ENCODE measurements around the gene PJA1. TPM values are rescaled to one million over a fixed set of nuclear protein-coding genes. Genes with fewer than 3 reads are reported as not detected.
A peak's percentile ranks its signal among the peaks of the same experiment; 100 is the strongest.

The PJA1 gene, protein sequence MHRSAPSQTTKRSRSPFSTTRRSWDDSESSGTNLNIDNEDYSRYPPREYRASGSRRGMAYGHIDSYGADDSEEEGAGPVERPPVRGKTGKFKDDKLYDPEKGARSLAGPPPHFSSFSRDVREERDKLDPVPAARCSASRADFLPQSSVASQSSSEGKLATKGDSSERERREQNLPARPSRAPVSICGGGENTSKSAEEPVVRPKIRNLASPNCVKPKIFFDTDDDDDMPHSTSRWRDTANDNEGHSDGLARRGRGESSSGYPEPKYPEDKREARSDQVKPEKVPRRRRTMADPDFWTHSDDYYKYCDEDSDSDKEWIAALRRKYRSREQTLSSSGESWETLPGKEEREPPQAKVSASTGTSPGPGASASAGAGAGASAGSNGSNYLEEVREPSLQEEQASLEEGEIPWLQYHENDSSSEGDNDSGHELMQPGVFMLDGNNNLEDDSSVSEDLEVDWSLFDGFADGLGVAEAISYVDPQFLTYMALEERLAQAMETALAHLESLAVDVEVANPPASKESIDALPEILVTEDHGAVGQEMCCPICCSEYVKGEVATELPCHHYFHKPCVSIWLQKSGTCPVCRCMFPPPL
- 10.6 TPM for total RNA-seq

DNA sequence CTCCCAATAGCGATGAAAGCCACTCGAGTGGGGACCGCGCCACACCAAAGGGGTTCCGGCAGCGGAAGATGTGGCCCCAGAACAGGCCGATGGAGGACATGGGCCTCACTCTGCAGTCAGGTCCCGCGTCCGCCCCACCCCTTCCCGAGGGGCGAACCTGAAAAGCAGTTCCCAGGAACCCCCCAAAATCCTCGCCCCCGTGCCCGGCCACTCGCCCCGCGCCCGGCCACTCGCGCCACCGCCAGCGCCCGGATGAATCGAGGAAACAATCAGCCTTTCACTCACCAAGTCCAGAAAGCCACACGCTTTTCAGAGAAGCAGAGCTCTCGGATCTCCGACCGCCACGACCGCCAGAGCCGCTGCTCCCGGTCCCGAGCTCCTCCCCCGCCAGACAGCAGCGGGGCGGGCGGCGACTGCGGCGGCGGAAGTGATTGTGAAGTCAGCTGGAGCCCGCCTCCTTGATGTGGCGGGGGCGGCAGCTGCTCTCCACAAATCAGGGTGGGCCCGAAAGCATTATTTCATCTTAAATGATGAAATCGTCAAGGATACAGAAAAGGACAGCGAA is at the start of gene PJA1:
PJA1 (minus strand) TSS at position 367 of the 565 bp plus-strand sequence. CDS start 2,380 bp downstream, outside the sequence.
- ATAC-seq = peak; percentile 74

DNA sequence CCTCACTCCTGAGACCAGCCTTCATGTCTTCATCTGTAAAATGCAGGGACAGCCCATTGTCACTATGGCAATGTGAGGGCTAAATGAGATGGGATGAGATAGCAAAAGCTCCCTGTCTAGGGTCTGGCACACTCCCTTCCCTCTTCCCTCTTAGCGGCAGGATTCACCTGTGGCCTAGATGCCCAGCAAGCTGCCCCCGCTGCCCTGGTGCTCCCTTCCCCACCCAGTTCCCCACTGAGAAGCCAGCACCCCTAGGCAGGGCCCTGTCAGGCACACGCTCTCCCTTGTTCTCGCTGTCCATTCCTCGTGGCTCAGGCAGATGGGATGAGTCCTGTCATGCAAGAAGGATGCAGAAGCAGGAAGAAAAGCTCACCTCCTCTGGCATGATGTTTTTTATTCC is 49.2 kb upstream of the PJA1 start:
- no peak for ATAC-seq

DNA sequence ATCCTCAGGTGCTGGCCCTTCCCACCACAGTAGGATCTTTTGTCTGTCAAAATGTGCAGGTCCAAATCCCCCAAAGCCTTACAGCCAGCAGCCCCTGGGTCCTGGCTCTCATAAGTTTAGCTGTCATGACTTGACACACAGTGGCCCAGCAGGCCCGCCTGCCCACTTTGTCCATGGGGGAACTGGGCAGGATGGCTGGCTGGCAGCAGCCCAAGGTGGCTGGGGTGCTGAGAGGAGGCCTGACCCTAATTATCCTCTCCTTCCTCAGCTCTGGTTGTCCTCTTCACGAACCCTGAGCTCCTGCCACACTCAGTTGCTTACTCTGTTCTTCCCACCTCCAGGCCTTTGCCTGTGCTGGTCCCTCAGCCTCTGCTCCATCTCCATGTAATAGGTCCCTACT is 46.4 kb upstream of the PJA1 start:
- ATAC-seq = no peak

DNA sequence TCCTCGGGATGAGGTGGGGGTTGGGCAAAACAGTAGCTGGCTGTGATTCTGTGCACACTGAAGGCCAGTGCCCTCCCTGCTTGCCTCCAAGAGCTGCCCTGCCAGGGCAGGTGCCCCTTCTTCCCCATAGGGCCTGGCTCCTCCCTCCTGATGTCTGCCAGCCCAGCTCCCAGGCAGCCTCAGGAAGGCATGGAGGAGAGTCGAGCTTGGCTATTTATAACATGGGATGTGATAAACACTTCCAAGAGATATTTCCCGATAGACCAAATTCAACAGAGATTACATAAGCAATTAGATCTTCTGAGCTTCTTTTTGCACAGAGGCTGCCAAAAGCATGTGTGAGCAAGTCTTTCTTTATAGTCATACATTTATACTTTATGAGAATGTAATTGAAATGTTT is 45.3 kb upstream of the PJA1 start:
- ATAC-seq = no peak

DNA sequence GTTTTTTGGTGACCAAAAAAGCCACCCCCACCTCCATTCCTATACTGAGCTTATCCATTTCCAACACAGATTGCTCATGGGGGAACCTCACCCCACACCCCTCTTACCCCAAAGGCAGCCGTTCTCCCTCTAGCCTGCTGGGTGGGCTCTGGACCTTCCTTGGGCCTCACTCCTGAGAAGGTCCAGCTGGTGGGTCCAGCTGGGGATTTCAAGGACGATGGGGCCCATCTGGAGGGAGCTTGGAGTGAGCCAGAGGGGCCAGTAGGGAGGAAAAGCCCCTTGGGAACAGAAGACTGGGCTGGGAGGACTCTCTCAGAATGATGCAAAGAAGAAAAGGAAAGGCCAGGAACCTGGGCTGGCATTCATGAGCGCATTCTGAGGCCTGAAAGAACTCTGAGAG is 42.0 kb upstream of the PJA1 start:
- ATAC-seq = no peak

DNA sequence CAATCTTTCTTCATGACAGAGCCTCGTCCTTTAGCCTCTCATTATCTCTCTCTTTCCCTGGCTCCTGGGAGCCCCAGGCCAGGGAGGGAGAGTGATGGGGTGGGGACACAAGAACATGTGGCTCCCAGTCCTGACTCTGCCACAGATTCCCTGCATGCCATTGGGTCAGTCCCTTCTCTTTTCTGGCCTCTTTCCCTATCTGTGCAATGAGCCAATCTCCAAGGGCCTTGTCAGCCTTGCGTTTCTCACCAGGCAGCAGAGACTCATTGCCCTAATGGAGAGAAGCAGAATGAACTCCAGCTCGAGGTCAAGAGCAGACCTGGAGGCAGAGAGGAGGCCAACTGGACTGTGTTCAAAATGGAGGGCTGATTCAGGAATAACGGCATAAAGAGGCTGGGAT is 38.4 kb upstream of the PJA1 start:
- ATAC-seq = no peak

DNA sequence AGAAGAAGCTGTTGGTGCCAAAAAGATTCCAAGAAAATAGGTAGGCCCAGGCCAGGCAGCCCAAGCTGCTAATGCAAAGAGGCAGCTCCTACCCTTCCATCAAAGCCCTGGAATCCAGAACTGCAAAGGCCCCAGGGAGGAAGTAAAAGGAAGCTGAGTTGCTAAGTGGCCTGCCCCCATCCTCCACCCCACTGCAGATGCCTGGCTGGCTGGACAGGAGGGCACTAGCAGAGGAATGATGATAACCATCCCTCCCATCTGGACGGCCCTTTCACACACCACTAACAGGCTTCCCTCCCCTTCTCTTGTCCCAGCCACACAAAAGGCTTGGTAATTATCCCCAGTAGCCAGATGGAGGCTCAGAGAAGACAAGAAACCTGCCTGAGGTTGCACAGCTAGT is 32.4 kb upstream of the PJA1 start:
- ATAC-seq = no peak

DNA sequence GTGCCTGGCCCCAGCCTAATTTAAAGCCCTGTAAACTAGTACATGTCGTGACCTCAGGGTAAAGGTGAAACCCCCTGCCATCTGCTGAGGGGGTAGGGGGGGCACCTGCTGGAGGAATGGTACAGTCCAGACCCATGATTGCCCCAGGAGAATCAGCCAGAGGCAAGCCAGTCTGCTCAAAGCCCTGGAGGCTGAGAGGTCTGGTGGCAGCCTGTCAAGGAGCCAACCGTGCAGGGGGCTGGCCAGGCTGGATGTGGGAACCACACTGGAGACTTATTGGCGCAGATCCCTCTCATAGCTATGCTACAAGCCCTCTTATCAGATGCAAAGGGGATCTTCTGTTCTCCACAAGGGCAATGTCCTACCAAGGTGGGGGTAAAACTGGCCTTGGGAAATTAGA is 31.4 kb upstream of the PJA1 start:
- no peak for ATAC-seq

DNA sequence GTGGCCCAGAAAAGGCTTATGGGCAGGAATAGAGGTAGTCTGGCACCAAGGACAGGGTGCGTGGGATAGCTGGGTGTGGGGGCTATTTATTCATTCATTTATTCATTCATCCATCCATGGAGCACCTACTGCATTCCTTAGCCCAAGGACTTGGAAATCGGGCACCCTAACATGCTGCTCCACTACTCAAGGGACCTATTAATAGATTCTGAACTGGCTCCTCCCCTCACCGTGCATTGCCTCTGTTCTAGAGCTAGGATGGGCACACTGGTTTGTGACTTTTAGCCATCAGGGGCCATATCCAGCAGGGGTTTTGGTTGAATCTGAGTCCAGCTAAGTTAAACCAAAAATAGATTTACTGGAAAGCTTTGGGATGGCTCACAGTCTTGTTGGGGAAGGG is 30.6 kb upstream of the PJA1 start:
- ATAC-seq = no peak

DNA sequence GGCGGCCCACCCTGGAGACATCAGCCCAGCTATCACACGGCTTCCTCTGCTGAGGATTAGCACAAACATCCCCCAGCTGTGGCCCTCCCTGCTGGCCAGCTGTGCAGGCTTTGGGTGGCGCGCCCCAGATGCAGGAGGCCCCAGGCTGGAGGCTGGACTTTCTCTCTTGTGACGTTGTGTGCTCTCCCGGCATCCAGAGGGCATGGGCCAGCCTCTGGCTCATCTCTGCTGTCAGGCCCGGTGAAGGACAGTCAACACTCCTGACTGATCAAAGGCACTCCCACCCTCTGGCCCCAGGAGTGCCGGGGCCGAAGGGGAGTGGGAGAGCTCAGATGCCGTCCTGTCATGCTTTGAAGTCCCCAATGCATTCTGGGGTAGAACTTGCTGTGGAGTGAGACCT is 29.9 kb upstream of the PJA1 start:
- no peak for ATAC-seq

DNA sequence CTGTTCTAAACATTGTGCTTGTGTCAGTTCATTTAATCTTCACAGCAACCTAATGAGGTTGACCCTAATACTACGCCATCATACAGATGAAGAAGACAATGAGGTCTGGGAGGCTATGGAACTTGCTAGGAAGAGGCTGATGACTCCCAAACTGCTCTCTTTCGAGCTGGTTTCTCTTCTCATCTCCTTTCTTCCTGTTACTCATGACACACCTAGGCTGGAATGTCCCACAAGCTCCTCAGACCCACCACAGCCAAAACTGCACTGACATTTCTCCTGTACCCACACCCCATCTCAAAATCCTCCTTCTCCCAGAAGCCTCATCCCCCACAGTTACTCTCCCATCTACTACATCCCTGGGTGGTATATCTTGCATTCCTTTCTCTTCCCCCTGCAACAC is 27.4 kb upstream of the PJA1 start:
- ATAC-seq = no peak

DNA sequence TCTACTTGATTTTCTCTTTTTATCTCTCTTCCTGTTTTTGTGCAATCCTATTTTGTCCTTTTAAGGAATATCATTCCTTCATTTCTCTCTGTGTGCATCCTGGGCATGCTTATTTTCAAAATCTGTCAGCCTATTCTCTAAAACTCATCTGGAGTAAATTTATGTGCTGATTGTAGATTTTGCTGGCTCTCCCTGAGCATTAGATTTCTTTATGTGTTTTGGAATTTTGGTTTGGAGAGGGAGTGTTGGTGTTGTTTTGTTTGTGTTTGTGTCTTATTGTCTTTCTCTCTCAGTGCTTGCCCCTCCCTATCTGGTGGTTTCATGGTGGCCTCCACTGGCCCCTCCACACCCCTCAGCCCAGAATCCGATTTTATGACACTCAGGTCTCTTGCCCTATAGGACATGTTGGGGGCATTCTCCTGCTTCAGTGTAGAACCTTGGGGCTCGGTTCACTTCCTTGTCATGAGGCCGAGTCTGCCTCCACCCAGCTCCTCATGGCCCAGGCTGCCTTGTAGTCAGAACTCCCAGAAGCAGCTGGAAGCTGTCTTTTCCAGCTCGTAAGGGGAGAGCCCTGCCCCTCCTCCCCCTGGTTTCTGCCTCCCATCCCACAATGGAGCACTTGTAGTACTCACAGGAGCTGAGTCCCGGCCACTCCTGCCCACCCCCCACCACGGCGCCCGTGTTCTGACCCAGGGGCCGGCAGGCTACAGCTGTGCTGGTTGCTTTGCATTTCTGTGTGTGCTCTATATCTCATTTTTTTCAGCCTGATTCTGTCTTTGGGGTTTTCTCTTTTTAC is 24.5 kb upstream of the PJA1 start:
- no peak for ATAC-seq

DNA sequence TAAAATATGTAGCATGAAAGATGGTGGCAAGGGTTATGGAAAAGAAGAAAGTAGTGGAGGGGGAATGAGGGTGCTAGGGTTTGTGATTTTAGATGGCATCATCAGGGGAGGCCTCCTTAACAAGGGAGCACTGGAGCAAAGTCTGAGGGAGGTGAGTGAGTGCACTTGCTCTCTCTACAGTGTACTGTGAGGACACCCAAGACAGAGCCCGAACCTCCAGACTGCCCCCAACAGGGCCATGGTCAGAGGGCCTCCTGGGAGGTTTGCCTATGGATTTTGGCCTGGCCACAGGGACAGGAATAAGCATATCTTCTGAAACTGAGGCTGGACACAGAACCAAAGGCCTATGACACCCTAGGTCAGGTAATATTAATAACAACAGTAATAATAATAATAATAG is 21.4 kb upstream of the PJA1 start:
- no peak for ATAC-seq

DNA sequence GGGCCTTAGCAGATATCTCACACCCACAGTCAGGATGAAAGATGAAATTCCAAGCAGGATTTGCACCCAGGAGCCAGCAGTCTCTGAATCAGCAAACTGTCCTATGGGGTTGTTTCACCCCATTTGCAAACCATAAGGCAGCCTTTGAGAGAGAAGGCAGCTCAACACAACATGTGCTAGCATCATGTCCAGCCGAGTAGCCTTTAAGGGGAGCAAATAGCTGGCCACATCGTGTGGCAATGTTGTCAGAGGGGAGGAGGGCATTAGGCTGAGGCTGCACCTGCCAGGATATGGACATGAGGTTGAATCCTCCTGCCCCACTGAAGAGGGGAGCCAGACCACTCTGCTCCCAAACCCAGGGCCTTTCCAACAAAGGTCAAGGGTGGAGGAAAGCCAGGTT is 20.6 kb upstream of the PJA1 start:
- no peak for ATAC-seq

DNA sequence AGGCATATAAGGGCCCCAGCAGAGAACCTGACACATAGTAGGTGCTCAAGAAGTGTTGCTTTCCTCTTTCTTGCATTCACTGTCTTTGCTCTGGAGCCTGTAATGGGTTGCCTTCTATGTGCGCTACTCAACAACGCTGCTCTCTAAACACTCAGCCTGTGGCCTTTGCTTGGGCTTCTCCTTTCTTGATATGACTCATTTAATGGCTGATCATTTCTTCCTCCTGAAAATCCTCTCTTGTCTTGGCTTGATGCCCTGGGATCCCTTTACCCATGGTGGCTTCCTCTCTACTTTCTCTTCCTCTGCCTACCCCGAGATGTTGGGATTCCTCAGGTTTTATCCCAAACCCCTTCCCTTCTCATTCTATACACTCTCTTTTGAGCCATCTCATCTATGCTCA is 19.9 kb upstream of the PJA1 start:
- ATAC-seq = no peak

DNA sequence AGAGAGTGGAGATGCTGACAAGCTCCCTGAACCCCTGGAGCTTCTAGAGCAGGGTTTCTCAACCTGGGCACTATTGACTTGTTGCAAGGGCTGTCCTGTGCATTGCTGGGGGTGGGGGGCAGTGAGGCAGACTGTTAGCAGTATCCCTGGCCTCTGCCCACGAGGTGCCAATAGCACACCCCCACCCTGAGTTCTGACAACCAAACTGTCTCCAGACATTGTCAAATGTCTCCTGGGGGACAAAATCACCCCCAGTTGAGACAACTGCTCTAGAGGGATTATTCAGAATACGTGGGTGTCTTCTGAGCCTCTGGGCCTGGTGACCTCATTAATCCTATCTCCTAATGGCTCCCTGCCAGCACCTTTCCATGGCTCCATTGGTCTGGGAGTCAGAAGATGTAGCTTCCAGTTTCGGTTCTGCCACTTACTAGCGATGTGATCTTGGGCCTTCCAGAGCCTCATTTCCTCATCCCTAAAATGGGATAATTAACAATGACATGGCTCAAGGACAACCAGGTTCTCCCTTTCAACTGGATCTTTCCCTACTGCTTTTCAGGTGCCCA is 17.6 kb upstream of the PJA1 start:
- no peak for ATAC-seq

DNA sequence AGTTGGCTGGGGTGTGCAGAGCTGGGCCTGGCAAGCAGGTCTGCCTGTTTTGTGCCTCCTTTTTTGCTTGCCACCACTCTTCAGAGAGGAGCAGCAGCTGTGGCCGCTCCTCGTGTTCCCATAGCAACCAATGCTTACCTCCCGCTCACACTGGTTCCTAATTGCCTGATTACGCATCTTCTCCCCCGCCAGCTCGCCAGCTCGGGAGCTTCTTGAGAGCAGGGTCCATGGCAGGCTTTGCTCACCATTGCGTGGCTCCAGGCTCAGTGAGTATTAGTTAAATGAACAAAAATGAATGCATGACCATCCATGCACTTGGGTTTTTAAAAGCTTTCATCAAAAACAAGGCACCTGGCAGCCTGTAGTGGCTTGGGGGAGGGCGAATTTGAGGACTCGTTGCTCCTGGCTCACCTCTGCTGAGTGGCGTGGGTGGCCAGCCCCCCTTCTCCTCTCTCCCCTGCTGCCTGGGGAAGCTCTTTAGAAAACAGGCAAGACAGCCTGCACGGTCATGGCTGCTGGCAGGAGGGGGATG is 14.2 kb upstream of the PJA1 start:
- ATAC-seq = no peak

DNA sequence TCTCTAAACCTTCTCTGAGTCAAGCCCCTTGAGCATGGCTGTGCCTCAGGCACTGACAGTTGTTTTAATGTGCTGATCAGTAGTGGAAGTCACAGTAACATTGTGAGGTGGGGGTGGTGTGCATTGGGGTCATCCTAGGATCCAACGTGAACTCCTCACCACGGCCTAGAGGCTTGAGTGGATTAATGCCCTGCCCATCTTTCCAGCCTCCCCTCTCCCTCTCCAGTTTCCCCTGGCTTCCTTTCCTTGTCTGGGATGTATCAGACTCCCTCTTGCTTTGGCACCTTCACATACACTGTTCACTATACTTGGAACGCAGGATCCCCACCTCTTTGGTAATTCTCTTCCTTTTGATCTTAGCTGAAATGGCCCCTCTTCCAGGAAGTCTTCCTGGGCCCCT is 13.3 kb upstream of the PJA1 start:
- no peak for ATAC-seq

DNA sequence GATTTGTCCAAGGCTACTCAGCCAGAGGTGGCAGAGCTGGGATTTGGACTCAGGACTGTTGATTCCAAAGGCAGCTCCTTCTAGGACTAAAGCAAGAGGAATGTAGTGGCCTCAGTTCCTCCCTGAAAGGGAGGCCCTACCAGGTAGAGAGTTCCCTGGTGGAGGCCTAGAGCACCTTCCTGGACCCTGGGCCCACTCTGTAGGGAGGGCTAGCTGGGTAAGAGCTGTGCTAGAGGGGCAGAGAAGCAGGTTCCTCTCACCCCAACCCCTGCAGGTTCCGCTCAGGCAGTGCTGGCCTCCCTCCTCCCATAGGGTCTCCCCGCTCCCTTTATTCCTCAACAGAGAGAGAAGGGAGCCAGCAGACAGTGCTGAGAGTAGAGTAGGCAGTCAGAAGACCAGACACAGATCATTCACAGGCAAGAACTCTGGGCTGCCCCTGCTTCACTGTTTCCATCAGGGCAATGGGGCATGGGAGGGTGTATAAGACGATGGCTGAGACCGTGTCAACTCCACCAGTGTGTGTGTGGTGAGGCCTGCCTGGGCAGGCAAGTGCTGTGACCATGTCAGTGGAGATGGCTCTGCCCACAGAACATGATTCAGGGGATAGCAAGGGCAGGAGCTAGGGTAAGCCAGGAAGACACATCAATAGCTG is 12.4 kb upstream of the PJA1 start:
- no peak for ATAC-seq

DNA sequence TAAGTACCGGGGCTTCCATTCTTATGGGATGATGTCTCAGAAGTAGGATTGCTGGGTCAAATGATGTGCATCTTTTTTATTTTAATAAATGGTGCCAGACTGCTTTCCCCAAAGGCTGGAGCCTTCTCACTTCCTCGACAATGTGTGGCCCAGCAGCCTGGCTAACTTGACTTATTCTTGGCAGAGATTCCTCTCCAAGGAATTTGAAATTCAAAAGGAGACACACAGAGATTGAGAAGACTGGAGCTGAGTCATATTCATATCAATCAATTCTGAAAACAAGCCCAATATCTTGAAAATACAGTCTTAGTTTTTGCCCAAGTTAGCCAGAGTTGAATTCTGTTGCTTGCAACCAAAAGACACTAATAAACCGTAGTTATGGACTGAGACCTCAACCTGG is 10.8 kb upstream of the PJA1 start:
- ATAC-seq = no peak

DNA sequence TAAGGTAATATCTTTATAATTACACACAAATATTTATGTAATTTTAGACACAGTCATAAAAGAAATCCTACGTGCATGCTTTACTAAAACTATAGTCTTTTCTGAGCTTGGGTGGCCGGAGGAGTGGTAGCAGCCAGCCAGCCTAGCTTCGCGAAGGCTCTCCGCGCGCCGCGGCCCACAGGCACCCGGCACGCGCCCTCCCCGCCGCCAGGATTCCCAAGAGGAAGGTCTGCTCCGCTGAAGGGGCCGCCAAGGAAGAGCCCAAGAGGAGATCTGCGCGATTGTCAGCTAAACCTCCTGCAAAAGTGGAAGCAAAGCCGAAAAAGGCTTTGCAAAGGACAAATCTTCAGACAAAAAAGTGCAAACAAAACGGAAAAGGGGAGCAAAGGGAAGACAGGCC is 8.7 kb upstream of the PJA1 start:
- ATAC-seq = no peak

DNA sequence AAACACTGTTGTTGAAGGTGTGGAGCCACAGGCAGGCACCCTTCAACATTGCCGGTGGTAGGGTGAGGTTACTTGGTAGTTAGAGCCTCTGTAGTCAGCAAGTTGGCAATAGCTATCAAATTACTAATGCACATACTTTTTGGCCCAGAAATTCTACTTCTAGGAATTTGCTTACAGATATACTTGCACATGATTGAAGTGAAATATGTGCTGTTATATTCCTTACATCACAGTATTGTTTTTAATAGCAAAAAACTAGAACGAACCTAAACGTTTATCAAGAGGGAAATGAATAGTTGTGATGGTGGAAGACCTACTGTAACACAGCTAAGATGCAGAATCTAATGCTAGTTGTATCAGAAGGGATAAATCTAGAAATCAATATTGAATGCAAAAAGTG is 7.7 kb upstream of the PJA1 start:
- ATAC-seq = no peak
